Thoracic aorta (tissue), 2 donors: ENCODE data around the gene ARVCF. TPM values are rescaled to one million over a fixed set of nuclear protein-coding genes. Genes with fewer than 3 reads are reported as not detected.

Experiments
- ATAC-seq: fragments of 150-250 bp; one replicate; pipeline ENCODE4 v1.8.0; 2017; ENCODE audit warnings: low read depth; ENCODE audit not compliant: insufficient number of reproducible peaks, low FRiP score
- DNase-seq: peaks from one replicate; pipeline ENCODE4 v3.0.0-alpha.2; 2020; ENCODE audit warnings: low spot score
- H3K27ac ChIP-seq, 2 donors: fragments of 200-600 bp; sonication (generic); 1 replicate in 1 of 2; 2 replicates in 1 of 2; pipeline ENCODE4 v1.5.1; 2016; ENCODE audit warnings: mild to moderate bottlenecking in 2 of 2, moderate library complexity in 2 of 2
- H3K27me3 ChIP-seq: fragments of 200-600 bp; sonication (generic); replicated peaks from 2 replicates; pipeline ENCODE4 v1.6.0; 2016; ENCODE audit warnings: mild to moderate bottlenecking; ENCODE audit not compliant: insufficient read depth
- H3K36me3 ChIP-seq: fragments of 200-600 bp; sonication (generic); one replicate; pipeline ENCODE4 v1.5.1; 2016
- H3K4me1 ChIP-seq, 2 donors: fragments of 200-600 bp; sonication (generic); 1 replicate in 1 of 2; 2 replicates in 1 of 2; pipeline versions ENCODE4 v1.5.1 to v1.6.0; 2016; ENCODE audit warnings: low read depth in 2 of 2, mild to moderate bottlenecking in 1 of 2; ENCODE audit not compliant: control insufficient read depth in 1 of 2
- H3K4me3 ChIP-seq: fragments of 200-600 bp; sonication (generic); 2 replicates; pipeline ENCODE4 v1.5.1; 2016; ENCODE audit warnings: mild to moderate bottlenecking
- H3K9me3 ChIP-seq: fragments of 200-600 bp; sonication (generic); 2 replicates; pipeline ENCODE4 v1.5.1; 2016
- CTCF ChIP-seq: fragments of 200-600 bp; sonication (generic); IDR thresholded peaks from one replicate; pipeline ENCODE4 v1.5.1; 2019; ENCODE audit warnings: antibody characterized with exemption
- total RNA-seq, 2 donors: library from RNA; depleted of rRNA; stranded (reverse); fragments of >200 nt; gene quantifications; one replicate each; pipeline versions ENCODE4 v1.1.0 to v1.2.3, GENCODE V29; 2016

The ARVCF gene, protein sequence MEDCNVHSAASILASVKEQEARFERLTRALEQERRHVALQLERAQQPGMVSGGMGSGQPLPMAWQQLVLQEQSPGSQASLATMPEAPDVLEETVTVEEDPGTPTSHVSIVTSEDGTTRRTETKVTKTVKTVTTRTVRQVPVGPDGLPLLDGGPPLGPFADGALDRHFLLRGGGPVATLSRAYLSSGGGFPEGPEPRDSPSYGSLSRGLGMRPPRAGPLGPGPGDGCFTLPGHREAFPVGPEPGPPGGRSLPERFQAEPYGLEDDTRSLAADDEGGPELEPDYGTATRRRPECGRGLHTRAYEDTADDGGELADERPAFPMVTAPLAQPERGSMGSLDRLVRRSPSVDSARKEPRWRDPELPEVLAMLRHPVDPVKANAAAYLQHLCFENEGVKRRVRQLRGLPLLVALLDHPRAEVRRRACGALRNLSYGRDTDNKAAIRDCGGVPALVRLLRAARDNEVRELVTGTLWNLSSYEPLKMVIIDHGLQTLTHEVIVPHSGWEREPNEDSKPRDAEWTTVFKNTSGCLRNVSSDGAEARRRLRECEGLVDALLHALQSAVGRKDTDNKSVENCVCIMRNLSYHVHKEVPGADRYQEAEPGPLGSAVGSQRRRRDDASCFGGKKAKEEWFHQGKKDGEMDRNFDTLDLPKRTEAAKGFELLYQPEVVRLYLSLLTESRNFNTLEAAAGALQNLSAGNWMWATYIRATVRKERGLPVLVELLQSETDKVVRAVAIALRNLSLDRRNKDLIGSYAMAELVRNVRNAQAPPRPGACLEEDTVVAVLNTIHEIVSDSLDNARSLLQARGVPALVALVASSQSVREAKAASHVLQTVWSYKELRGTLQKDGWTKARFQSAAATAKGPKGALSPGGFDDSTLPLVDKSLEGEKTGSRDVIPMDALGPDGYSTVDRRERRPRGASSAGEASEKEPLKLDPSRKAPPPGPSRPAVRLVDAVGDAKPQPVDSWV
- 100 to 1,000 TPM in 1 of 2 donors, 10 to 100 TPM in 1; 95.0 to 165 TPM for total RNA-seq

DNA sequence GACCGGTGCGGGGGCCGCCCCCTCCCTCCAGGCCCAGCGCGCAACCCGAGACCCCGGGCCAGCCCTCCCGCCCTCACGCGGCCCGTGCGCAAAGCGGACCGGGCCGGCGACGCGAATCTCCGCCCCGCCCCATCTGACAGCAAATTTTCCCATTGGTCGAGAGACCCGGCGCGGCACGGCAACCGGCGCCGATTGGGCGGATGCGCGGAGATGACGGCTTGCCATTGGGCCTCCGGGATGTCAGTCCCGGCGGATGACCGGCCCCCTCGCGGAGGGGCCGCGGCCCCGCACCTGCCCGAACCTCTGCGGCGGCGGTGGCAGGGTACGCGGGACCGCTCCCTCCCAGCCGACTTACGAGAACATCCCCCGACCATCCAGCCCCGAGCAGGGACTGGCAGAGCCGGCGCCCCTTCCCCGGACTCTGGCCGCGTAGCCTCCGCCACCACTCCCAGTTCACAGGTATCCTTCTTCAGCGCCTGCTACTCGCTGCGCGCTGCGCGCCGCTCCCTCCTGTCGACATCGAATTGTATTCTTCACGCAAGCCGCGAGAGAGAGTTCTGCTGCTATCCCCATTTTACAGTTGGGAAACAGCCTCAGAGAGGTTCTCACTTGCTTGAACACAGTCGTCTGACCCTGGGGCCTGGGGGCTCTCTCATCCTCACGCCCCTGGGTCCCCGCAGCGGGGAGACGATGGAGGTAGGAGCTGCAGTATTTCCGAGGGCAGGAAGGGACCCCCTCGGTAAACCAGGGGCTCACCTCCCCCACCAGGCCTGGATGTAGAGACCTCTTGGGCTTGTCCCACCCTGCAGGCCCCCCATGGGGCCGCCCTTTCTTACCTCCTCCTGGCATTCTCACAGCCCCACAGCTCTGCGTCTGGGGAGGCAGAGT lies at the start of gene ARVCF:
TSS of gene ARVCF (minus strand) at position 90 of the 888 bp plus-strand sequence. CDS start 26,029 bp downstream, outside the sequence.
- Histone ChIP-seq H3K4me1 (peaks cover 8 to 45% of the 10 kb centered on the region in 2 donors), H3K36me3 (no peaks in the 10 kb centered on the region), H3K27ac (no peak within 1 kb of the TSS), H3K27me3 (no peaks in the 10 kb centered on the region), H3K9me3 (no peaks in the 10 kb centered on the region), H3K4me3 (peak within 1 kb of the TSS; percentile 88)
- DNase-seq = peak; percentile 36
- TF ChIP-seq CTCF = peak; percentile 33
- peak; percentile 66 for ATAC-seq

GRCh38 chr22:20065896-20066616 lies 49.4 kb upstream of the ARVCF start:
- Histone ChIP-seq H3K4me3 (no peak overlapping the region), H3K36me3 (peaks cover 27% of the 10 kb centered on the region), H3K27ac (no peak overlapping the region), H3K4me1 (no peaks in the 10 kb centered on the region), H3K9me3 (no peaks in the 10 kb centered on the region), H3K27me3 (no peaks in the 10 kb centered on the region)
- ATAC-seq (no peak), DNase-seq (no peak)
- TF ChIP-seq CTCF = no peak

DNA sequence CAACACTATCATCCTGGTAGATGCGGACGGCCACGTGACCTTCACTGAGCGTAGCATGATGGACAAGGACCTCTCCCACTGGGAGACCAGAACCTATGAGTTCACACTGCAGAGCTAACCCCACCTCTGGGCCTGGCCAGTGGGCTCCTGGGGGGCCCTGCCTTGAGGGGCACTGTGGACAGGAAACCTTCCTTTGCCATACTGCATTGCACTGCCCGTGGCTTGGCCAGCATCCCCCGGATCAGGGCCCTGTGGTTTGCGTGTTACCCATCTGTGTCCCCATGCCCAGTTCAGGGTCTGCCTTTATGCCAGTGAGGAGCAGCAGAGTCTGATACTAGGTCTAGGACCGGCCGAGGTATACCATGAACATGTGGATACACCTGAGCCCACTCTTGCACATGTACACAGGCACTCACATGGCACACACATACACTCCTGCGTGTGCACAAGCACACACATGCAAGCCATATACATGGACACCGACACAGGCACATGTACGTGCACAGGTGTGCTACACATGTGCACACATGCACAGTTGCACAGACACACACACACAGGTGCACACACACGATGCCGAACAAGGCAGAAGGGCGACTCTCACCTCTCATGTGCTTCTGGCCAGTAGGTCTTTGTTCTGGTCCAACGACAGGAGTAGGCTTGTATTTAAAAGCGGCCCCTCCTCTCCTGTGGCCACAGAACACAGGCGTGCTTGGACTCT lies 48.1 kb upstream of the ARVCF start:
- Histone ChIP-seq H3K36me3 (peaks cover 27% of the 10 kb centered on the region), H3K27ac (no peak overlapping the region), H3K27me3 (no peaks in the 10 kb centered on the region), H3K4me3 (no peak overlapping the region), H3K4me1 (no peaks in the 10 kb centered on the region), H3K9me3 (no peaks in the 10 kb centered on the region)
- no peak for TF ChIP-seq CTCF
- DNase-seq (no peak), ATAC-seq (no peak)

DNA sequence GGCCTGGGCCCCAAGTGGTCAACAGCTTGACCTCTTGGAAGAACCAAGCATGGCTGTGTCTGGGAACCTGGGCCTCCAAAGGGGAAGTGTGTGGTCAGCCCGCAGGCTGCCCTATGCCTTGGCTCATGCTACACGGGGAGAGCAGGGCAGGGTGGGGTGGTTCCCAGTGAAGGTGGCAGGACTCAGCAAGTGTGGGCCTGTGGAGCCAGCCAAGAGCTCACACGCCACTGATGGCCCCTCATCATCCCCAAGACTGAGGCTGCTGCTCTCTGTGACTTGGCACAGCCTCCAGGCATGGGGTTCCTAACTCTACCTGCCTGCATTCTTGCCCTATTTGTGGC lies 47.5 kb upstream of the ARVCF start:
- no peak overlapping the region for H3K27ac ChIP-seq
- H3K36me3 ChIP-seq = peaks cover 27% of the 10 kb centered on the region
- H3K4me1 ChIP-seq = no peaks in the 10 kb centered on the region
- H3K27me3 ChIP-seq = no peaks in the 10 kb centered on the region
- ATAC-seq = no peak
- TF ChIP-seq CTCF = no peak
- DNase-seq = no peak
- H3K9me3 ChIP-seq = no peaks in the 10 kb centered on the region
- H3K4me3 ChIP-seq = no peak overlapping the region
